Stimulated activated CD8-positive, alpha-beta memory T cell treated with anti-CD3 and anti-CD28 coated beads, Interleukin-4, amount 100 ng/mL, for 24 hours (primary cell): ENCODE results near the gene SP6.
A peak's percentile ranks its signal among the peaks of the same experiment; 100 is the strongest.

Experiments used
- DNase-seq: peaks from one replicate; pipeline ENCODE4 v3.0.0-alpha.2; 2020; ENCODE audit warnings: low read depth

SP6 gene

GRCh38 chr17:47810901-47811635 is 39.9 kb downstream of the SP6 start:
- no peak for DNase-seq

- DNase-seq, result no peak
These were observed 40.7 kb downstream of the SP6 start for GRCh38 chr17:47810200-47810821.

- DNase-seq, result no peak
These were observed 42.0 kb downstream of the SP6 start for GRCh38 chr17:47808830-47809480.

- DNase-seq, result no peak
These were observed 42.7 kb downstream of the SP6 start for GRCh38 chr17:47808036-47808829.

GRCh38 chr17:47807421-47807820 is 43.5 kb downstream of the SP6 start:
- no peak for DNase-seq

GRCh38 chr17:47806913-47807255 is 44.1 kb downstream of the SP6 start:
- DNase-seq, result no peak

- no peak for DNase-seq
These were observed 44.7 kb downstream of the SP6 start for GRCh38 chr17:47806026-47806912.

- no peak for DNase-seq
These were observed 46.5 kb downstream of the SP6 start for GRCh38 chr17:47804461-47804860.

- no peak for DNase-seq
These were observed 47.2 kb downstream of the SP6 start for GRCh38 chr17:47803751-47804150.

- no peak for DNase-seq
These were observed 47.8 kb downstream of the SP6 start for GRCh38 chr17:47803201-47803600.

GRCh38 chr17:47802341-47803022 is 48.5 kb downstream of the SP6 start:
- DNase-seq, result peak; percentile 34

GRCh38 chr17:47801906-47802305 is 49.1 kb downstream of the SP6 start:
- DNase-seq, result no peak

- no peak for DNase-seq
These were observed 49.7 kb downstream of the SP6 start for GRCh38 chr17:47801176-47801765.

GRCh38 chr17:47800686-47801085 is 50.3 kb downstream of the SP6 start:
- DNase-seq, result no peak

- DNase-seq, result no peak
These were observed 53.2 kb downstream of the SP6 start for GRCh38 chr17:47797797-47798196.
